Activated naive CD4-positive, alpha-beta T cell treated with Interleukin-2 at 50 U/mL for 16 hours (primary cell): ENCODE measurements around the gene WDR53.
"Not testable (repeated sequence)": the region's sequence is repeated elsewhere in the genome, so short reads cannot be mapped to it uniquely, and the experiment has no call there.

Experiments
- DNase-seq: peaks from one replicate; pipeline ENCODE4 v3.0.0-alpha.2; 2020

WDR53 gene

DNA sequence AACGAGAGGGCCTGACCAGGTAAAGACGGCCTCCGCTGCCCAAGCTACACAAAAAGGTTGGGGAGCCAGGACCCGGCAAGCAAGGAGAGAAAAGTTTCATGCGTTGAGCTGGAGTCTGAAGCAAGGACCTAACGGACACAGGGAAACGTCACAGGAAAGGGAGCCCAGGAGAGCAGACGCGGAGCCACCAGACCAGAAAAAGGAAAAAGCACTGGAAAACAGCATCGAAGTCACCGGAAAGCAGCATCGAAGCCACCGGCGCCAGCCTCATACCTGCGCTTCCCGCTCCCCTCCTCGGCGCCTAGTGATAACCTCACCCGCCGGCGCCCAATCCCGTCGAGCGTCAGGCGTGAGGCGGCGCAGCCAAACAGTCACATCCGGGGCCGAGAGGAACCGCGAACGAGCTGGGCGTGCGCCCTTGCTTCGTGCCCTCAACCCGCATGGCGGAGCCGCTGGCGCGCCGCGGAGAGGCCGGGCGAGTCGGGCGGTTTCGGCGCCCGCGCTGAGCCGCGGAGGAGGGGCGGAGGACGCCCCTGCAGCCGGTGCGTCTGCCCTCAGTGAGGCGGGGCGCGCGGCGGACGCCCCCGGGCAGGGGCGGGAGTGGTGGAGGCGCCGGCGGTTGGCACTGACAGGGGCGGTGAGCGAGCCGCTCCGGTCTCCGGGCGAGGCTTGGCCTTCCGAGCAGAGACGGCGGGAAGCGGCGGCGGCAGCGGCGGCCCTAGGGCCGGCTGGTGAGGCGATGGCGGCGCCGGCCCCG, at the start of gene WDR53, which contains the start of gene FBXO45:
WDR53 (minus strand) TSS at position 309 of the 757 bp plus-strand sequence. CDS start 7,079 bp downstream, outside the sequence.
FBXO45 (plus strand) TSS at position 415 of the 757 bp plus-strand sequence; CDS start at position 740, 325 bp downstream.
- DNase-seq: peak; percentile 96

DNA sequence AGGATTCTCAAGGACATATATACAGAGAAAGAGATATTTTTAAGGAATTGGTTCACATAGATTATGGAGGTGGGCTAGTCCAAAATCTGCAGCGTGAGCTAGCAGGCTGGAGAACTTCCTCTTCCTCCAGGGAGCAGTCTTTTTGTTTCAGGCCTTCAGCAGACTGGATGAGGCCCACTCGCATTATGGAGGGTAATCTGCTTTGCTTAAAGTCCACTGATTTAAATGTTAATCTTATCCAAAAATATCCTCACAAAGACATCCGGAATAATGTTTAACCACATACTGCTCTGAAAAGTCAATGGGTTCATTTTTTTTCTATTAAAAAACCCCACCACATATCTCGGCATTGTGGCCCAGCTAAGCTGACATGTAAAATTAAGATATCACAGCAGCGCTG, 48.9 kb upstream of the WDR53 start:
- DNase-seq: no peak

DNA sequence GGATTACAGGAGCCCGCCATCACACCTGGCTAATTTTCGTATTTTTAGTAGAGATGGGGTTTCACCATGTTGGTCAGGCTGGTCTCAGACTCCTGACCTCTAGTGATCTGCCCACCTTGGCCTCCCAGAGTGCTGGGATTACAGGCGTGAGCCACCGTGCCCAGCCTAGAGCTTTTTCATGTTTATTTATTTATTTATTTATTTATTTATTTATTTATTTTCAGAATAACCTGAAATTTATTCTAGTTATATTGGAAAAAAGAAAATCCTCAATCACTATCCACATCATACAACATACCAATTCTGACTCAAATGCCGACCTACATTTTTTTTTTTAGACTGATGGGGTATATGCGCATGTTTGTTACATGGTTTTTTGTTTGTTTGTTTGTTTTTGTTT, 46.9 kb upstream of the WDR53 start:
- DNase-seq: not testable (repeated sequence)

DNA sequence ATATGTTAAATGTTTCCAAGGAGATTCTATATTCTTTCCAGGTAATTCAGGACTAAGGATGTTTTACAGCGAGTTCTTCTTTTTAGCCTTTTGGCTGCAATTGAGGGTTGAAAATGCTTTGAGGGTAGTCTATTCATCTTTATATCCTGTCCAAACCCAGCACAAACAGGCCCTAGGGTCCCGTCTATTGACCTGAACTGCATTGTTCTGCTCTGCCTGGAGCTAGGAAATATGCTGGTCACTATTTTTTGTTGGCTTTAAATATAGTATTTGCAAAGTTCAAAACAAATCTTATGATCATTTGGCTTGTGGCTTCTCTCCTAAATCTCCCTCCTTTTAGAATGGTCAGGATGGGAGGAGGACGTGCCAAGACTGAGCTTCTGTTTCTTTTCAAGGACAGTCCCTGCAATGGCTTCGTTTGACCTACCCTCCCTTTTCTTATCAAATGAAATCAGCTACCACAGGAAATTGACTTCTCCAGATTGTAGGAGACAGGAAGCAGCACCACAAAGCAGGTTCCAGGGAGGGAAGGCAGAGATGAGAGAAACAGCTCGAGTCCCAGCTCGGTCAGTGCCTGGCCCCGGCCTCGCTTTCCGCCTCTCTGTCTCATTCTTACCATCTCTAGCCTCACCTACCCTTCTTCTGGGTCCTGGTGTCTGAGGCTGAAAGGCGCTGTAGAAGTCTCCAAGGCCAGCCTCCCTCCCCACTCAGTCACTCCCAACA, 43.6 kb upstream of the WDR53 start:
- DNase-seq: no peak

DNA sequence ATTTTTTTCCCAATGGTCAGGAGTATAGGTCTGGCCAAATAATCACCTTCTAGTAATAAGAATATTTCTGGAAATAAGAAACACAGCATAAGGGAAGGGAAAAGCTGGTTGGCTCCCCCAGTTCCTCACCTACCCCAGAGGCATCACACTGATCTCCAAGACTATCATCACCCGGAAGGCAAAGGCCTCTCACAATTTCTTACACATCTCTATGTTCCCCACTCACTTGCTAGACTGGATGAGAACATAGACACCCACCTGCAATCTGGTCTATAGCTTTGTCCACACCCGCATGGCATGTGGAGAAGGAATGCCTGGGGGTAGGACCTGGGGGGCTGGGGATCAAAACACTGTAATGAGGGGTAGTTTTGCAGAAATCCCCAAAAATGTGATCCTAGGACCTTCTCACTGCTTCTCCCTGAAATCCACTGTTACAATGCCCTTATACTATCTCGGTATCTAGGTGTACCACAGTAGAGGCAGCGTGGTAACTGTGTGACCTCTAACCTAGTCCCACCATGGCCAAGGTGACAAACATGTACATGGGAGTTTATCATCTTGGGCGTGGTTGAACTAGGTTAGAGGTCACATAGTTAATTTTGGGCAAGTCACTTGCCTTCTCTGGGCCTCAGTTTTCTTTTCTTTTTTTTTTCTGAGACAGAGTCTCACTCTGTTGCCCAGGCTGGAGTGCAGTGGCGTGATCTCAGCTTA, 41.6 kb upstream of the WDR53 start:
- no peak for DNase-seq

DNA sequence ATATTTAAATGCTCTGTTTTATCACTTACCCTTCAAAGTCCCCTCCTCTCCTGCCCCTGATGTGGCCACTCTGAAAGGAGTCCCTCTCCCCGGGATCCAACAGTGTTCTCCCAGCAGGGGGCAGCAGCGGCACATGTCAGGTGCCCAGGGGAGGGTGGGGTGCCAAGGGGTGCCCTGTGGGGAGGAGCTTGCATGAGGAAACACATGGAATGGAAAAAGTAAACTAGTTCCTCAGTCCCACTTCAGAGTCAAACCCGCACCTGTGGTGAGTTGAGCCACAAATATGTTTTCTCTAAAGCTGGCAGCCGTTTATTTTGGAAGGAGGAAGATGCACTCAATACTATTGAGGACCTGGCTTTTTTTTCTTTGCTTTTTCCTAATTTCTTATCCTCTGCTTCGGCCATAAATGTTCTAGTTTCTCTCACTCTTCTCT, 41.0 kb upstream of the WDR53 start:
- peak; percentile 94 for DNase-seq

DNA sequence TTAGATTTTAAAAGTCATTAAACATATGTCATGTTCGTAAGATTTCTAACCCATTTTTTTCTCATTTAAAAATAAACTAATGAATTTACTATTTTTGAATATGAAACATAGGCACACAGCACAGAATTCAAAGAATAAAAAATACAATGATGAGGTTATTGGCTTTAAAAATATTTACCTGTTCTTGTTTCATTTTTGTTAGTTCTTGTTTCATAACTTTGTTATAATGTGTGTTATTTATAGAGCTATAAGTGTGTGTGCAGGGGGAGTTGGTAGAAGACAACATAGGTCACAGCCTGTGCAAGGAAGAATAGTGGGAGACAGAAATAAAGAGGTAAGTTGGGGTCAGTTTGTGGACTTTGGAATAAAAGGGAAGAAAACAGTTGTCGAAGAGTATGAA, 40.3 kb upstream of the WDR53 start:
- DNase-seq: no peak

DNA sequence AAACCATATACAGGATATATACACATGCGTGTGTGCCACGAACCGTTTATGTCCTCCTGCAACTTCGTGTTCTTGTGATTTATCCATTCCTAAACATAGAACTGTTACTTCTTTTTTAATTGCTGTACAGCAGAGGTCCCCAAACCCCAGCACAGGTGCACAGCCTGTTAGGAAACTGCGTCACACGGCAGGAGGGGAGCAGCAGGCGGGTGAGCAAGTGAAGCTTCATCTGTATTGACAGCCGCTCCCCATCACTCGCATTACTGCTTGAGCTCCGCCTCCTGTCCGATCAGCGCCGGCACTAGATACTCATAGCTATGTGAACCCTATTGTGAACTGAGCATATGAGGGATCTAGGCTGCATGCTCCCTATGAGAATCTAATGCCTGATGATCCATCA, 36.2 kb upstream of the WDR53 start:
- peak; percentile 30 for DNase-seq

DNA sequence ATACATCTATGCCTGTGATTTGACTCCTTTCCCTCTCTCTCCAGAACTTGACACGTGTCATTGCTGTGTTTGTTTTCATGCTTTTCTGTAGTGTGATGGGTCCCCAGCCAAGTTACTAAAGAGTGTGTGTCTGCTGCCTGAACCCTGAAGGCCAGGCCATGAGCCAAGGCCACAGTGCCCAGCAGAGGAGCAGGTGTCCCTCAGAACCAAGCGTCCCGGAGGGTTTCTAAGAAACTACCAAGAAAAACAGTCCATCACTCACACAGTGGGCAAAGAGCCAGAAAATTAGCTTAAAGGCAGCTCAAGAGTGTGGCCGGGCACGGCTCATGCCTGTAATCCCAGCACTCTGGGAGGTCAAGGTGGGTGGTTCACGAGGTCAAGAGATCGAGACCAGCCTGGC, 35.3 kb upstream of the WDR53 start:
- DNase-seq: no peak

DNA sequence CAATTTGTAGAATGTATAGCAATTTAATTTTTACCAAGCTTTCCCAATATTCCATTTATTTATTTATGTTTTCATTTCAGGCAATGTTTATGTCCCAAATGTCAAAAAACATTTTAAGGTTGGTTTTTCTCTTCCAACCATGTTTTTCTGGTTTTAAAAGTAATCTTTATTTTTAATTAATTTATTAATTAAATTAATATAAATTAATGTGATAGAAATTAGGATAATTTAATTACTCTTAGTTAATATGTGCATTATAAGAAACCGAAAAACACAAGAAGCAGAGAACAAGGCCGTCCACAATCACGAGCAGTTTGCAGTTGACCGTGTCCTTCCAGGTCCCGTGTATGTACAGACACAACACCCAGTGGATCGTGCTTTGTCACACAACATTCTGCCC, 34.3 kb upstream of the WDR53 start:
- no peak for DNase-seq

DNA sequence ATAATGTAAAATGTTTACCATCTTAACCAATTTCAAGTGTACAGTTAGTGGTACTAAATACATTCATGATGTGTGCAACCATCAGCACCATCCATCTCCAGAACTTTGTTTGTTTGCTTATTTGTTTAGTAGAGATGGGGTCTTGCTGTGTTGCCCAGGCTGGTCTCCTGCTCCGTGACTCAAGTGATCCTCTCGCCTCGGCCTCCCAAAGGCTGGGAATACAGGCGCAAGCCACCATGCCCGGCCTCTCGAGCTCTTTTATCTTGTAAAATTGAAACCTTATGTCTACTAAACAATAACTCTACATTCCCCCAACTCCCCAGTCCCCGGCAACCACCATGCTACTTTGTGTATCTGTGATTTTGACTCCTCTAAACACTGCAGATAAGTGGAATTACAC, 32.0 kb upstream of the WDR53 start:
- no peak for DNase-seq

DNA sequence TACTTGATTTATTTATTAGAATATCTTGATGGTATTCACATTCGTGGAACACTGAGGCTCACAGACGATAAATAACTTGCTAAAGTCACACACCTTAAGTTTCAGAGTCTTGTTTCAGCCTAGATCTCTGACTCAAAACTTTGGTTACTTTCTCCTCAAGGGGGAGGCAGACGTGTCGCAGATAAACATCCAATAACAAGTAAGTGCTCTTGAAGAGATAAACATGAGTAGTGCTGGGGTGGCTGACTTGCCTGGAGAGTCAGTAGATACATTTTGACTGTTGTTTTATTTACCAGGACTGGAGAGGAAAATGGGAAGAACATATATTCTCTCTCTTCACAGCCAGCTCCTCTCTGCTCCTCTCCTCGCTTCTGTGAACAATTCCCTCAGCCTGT, 31.4 kb upstream of the WDR53 start:
- no peak for DNase-seq

DNA sequence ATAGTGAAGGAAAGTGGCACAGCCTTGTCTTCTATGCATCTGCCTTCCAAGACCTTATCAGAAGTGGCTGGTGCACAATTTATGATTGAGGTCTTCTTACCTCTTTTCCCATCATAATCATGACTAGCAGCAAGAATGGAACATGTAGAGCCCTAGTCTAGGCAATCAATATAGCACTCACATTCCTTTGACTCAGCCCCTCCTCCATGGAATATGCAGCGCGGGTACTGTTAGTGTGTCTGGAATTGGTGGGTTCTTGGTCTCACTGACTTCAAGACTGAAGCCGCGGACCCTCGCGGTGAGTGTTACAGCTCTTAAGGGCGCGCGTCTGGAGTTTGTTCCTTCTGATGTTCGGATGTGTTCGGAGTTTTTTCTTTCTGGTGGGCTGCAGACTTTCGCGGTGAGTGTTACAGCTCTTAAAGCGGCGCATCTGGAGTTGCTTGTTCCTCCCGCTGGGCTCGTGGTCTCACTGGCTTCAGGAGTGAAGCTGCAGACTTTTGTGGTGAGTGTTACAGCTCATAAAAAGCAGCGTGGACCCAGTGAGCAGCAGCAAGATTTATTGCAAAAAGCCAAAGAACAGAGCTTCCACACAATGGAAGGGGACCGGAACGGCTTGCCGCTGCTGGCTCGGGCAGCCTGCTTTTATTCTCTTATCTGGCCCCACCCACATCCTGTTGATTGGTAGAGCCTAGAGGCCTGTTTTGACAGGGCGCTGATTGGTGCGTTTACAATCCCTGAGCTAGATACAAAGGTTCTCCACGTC, 29.8 kb upstream of the WDR53 start:
- DNase-seq: peak; percentile 32

DNA sequence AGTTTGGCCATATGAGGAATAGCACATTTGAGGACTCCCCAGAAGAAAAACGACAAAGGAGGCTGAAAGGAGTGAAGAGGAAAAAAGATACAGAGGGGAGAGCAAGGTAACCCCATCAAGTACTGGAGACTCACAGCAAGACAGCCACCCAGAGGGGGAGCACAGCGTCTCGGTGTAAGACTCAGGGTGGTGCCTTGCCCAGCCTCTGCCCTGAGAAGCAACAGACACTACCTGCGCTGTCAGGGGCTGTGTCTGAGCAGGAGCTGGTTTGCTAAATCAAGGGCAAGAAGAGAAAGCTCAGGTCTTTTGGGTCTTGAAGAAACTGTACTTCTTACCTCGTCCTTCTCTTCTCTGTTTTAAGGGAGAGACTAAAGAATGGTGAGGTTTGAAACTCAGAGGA, 28.0 kb upstream of the WDR53 start:
- no peak for DNase-seq

DNA sequence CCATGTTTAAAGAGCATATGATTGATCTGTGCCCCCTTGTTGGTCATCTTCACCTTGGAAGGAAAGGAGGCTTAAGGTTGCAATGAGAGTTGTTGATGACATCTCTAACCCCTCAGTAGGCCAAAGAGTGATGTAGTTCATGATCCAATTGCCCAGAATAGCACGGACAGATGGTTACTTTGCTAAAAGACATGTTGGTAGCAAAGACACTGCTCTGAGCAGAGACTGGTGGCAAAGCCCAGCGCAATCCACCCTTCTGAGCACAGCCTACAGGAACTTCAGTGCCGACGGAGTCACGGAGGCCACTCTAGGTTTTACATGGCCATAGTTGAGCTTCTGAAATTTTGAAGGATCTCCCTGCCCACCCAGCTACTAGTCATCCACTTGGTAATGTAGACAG, 21.9 kb upstream of the WDR53 start:
- DNase-seq: no peak

DNA sequence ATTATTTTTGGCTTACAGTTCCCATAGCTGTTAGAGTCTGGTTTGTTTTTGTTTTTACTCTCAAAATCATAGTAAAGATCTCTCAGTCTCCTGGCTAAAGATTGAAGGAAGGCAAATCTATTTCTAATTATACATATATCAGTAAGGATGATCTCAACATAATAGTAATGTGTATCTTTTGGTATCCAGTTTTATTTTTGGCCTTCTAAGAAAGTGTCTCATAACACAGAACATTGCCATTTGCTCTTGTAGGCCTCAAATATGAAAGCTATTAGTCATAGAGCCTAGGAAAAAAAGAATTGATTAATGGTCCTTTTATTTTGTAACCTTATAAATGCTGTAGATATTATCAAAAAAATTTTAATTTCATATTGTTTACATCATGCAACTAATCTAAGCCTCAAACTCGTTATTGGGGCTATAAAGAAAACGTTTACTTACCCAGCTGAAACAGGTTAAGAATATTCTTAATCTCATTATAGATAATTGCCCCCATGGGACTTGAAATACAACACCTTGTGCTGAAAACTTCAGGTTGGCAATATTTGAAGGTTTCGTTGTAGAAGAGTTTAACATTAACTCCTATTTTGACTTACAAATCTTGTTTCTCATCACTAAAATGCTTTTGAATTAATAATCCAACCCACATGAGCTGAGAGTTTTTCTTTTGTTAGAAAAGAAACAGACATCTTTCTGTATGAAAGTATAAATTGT, 16.8 kb upstream of the WDR53 start:
- no peak for DNase-seq

DNA sequence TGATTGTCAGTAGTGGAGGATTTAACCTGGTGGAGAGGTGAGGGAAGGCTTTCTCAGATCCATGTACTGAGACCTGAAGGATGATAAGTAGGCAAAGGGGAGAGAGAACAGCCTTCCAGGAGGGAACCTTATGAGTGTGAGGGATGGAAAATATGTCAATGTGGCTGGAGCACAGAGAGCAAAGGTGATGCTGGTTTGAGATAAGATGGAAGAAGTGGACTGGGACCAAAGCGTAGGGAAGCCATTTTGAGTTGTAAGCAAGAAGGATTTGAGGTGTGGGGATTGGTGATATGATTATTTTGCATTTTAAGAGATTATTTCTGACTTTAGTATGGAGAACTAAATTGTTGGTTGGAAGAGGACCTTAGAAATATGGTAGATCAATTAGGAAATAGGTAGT, 4.0 kb upstream of the WDR53 start:
- DNase-seq: no peak

DNA sequence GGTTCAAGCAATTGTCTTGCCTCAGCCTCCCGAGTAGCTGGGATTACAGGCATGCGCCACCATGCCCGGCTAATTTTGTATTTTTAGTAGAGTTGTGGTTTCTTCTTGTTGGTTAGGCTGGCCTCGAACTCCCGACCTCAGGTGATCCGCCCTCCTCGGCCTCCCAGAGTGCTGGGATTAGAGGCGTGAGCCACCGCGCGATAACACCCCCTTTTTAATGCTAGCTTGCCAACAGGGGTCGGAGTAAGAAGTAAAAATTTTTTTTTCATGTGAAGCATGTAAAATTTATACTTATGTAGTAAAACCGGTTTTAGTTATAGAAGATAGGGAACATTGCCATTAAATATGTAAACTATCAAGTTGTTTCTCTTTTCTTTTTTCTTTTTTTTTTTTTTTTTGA, 2.0 kb upstream of the WDR53 start:
- not testable (repeated sequence) for DNase-seq

DNA sequence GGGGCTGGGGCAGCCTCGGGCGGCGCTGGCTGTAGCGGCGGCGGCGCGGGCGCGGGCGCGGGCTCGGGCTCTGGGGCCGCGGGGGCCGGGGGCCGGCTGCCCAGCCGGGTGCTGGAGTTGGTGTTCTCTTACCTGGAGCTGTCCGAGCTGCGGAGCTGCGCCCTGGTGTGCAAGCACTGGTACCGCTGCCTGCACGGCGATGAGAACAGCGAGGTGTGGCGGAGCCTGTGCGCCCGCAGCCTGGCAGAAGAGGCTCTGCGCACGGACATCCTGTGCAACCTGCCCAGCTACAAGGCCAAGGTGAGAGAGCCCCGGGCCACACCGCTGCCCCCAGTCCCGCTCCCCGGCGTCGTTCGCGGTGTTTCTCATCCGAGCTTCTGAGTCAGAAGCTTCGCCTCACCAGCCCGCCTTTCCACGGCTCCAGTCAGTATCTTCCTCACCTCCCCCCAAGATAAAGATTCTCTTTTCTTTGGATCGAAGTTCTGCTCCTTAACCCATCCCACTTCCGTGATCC, 706 bp upstream of the WDR53 start:
- DNase-seq: peak; percentile 56

DNA sequence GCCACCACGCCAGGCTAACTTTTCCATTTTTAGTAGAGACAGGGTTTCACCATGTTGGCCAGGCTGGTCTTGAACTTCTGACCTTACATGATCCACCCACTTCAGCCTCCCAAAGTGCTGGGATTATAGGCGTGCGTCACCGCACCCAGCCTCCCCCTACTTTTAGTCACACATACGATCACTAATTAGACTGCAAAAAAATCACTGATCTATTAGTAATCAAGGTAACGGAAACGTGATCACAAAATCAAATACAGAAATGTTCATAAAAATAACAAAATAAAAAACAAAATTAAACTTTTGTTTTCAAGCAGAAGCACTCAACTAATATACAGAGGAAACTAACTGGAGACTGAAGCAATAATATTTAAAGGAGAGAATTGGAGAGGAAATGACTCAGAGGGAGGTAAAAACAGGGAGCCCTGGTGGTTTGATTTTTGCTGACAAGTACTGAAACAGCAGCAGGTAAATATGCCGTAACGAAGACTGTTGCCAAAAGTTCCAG, 4.6 kb downstream of the WDR53 start:
- DNase-seq: peak; percentile 51

DNA sequence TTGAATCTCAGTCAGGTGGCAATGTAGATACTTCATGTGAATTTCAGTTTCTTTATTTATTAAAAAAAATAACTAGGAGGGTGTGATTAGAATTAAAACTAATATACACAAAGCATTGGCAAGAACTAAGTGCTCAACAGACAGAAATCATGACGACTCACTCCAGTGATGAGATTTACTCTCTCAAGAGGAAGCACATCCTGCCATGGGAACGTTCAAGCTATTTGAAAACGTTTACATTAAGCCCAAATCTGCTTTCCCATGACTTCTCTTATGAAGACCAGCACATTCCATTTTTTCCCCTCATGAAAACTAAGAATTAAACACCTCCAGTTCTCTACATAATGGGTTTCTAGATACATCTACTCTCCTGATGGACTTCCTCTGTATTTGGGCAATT, 8.5 kb downstream of the WDR53 start:
- no peak for DNase-seq

DNA sequence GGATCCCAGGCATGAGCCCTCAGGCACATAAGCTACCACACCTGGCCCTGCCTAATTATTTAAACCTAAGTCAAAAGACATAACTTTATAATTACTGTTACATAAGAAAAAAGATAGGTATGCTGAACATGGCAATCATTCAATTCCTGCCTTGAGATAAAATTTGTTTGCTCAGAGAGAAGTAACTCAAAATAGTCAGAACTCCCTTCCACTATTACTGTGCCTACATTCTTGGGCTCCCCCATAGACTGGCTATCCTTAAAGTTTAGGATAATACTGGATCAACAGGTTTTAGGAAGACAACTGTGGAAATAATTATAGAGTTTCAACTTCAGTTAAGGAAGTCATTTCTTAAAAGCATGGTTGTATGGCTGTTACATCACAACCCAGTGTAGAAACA, 9.9 kb downstream of the WDR53 start:
- DNase-seq: no peak
